ENCODE measurements around the gene NUDT8.
"Not testable (repeated sequence)": the region's sequence is repeated elsewhere in the genome, so short reads cannot be mapped to it uniquely, and the experiment has no call there.

Gene NUDT8

DNA sequence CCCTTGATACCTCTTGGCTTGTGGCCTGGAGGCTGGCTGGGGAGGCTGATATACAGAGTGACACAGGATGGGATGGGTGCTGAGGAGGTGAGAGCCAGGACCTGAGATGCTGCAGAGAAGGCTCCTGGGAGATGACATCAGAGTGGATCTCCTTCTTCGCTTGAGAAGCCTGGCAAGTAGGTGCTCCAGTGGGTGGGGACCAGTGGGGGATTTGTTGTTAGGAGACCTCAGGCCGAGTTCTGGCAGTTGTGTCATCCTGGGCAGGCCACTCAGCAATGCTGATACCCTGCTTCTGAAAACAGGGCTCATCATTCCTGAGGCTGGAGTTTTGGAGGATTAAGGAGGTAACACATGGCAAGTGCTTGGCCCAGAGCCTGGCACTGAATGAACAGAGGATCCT lies 24.9 kb downstream of the NUDT8 start:
- no peak for TF ChIP-seq EZH2phosphoT487 (IDR thresholded peaks at IDR 0.05; ENCODE audit: borderline replicate concordance)
- TF ChIP-seq, protein P1, sequence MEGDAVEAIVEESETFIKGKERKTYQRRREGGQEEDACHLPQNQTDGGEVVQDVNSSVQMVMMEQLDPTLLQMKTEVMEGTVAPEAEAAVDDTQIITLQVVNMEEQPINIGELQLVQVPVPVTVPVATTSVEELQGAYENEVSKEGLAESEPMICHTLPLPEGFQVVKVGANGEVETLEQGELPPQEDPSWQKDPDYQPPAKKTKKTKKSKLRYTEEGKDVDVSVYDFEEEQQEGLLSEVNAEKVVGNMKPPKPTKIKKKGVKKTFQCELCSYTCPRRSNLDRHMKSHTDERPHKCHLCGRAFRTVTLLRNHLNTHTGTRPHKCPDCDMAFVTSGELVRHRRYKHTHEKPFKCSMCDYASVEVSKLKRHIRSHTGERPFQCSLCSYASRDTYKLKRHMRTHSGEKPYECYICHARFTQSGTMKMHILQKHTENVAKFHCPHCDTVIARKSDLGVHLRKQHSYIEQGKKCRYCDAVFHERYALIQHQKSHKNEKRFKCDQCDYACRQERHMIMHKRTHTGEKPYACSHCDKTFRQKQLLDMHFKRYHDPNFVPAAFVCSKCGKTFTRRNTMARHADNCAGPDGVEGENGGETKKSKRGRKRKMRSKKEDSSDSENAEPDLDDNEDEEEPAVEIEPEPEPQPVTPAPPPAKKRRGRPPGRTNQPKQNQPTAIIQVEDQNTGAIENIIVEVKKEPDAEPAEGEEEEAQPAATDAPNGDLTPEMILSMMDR (conservative IDR thresholded peaks at IDR 0.05; ENCODE audit: low read length): no peak
- Histone ChIP-seq H3K79me2 (ENCODE audit: insufficient read depth, low read length) (peaks cover 28% of the 10 kb centered on the region), H3F3A (ENCODE audit: low read depth) (peaks cover 17% of the 10 kb centered on the region), H3K9me3 (ENCODE audit: insufficient read depth, low read depth, low read length) (peaks cover 5% of the 10 kb centered on the region; the same call in 1 of the 2 replicates), H3K27me3 (ENCODE audit: insufficient read depth, low read length, poor library complexity, severe bottlenecking) (no peaks in the 10 kb centered on the region), H3K36me3 (ENCODE audit: insufficient read depth, low read length) (no peaks in the 10 kb centered on the region; the same call in 1 of the 2 replicates), H3K4me2 (ENCODE audit: low read depth, low read length, poor library complexity, severe bottlenecking) (no peak overlapping the region), H3K4me1 (ENCODE audit: insufficient read depth, low read length, poor library complexity, severe bottlenecking) (peaks cover 70% of the 10 kb centered on the region), H3K9me2 (replicated peaks; ENCODE audit: low read depth, low read length) (no peaks in the 10 kb centered on the region), H3K9ac (ENCODE audit: low read depth, low read length, poor library complexity, severe bottlenecking) (peak overlapping the region; percentile 77), H3K4me3 (ENCODE audit: low read length, poor library complexity, severe bottlenecking) (no peak overlapping the region), H4K20me1 (ENCODE audit: insufficient read depth, low read length, poor library complexity, severe bottlenecking) (no peaks in the 10 kb centered on the region), H2AFZ (ENCODE audit: low read length) (no peak overlapping the region)

DNA sequence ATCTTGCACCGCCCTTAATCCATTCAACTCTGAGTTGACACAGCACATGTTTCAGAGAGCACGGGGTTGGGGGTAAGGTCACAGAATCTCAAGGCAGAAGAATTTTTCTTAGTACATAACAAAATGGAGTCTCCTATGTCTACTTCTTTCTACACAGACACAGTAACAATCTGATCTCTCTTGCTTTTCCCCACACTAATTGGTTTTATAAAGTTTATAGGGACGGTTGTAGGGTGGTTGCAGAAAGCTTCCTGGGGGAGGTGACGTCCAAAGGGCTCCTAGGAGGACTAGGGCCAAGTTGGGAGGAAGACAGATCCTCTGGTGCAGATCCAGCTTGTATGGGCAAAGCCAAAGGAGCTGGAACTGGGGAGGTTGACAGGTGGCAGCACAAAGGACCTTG lies 25.6 kb downstream of the NUDT8 start:
- H4K20me1 ChIP-seq (ENCODE audit: insufficient read depth, low read length, poor library complexity, severe bottlenecking); H3K4me3 ChIP-seq (ENCODE audit: low read length, poor library complexity, severe bottlenecking); H3K36me3 ChIP-seq (ENCODE audit: insufficient read depth, low read length); H3K9me3 ChIP-seq (ENCODE audit: insufficient read depth, low read depth, low read length); H3K27me3 ChIP-seq (ENCODE audit: insufficient read depth, low read length, poor library complexity, severe bottlenecking); H2AFZ ChIP-seq (ENCODE audit: low read length); H3K9me2 ChIP-seq (replicated peaks; ENCODE audit: low read depth, low read length); H3K4me2 ChIP-seq (ENCODE audit: low read depth, low read length, poor library complexity, severe bottlenecking): not testable (repeated sequence)
- H3K4me1 ChIP-seq (ENCODE audit: insufficient read depth, low read length, poor library complexity, severe bottlenecking): peaks cover 77% of the 10 kb centered on the region
- peak overlapping the region; percentile 77 for H3K9ac ChIP-seq (ENCODE audit: low read depth, low read length, poor library complexity, severe bottlenecking)
- peaks cover 19% of the 10 kb centered on the region for H3F3A ChIP-seq (ENCODE audit: low read depth)
- H3K79me2 ChIP-seq (ENCODE audit: insufficient read depth, low read length): peaks cover 24% of the 10 kb centered on the region

DNA sequence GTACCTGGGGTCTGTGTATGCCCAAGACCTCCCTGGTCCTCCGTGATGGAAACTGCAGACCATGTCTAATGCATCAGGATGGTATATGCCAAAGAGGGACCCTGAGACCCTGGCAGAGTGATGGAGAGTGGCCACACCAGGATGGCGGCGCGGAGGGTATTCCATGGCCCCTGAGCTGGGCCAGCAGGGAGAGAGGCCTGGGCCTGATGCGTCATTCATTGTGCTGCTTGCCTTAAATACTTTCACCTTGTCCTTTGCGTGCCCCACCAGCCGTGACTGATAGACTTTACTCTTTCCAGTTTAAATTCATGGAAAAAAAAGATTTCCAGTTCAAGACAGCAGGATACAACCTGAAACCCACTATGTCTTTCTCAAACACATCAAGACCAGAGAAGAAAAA lies 28.6 kb downstream of the NUDT8 start:
- Histone ChIP-seq H3K9me3 (ENCODE audit: insufficient read depth, low read depth, low read length) (peaks cover 9% of the 10 kb centered on the region; the same call in 1 of the 2 replicates), H4K20me1 (ENCODE audit: insufficient read depth, low read length, poor library complexity, severe bottlenecking) (no peaks in the 10 kb centered on the region), H3K9me2 (replicated peaks; ENCODE audit: low read depth, low read length) (no peaks in the 10 kb centered on the region), H3K9ac (ENCODE audit: low read depth, low read length, poor library complexity, severe bottlenecking) (peak overlapping the region; percentile 86), H3K36me3 (ENCODE audit: insufficient read depth, low read length) (no peaks in the 10 kb centered on the region), H2AFZ (ENCODE audit: low read length) (no peak overlapping the region), H3K27me3 (ENCODE audit: insufficient read depth, low read length, poor library complexity, severe bottlenecking) (no peaks in the 10 kb centered on the region), H3K4me1 (ENCODE audit: insufficient read depth, low read length, poor library complexity, severe bottlenecking) (peaks cover 75% of the 10 kb centered on the region), H3K4me2 (ENCODE audit: low read depth, low read length, poor library complexity, severe bottlenecking) (peak overlapping the region; percentile 78), H3K79me2 (ENCODE audit: insufficient read depth, low read length) (no peaks in the 10 kb centered on the region), H3K4me3 (ENCODE audit: low read length, poor library complexity, severe bottlenecking) (peak overlapping the region; percentile 66), H3F3A (ENCODE audit: low read depth) (peaks cover 19% of the 10 kb centered on the region)
- no peak for TF ChIP-seq EZH2phosphoT487 (IDR thresholded peaks at IDR 0.05; ENCODE audit: borderline replicate concordance)
- TF ChIP-seq, protein P1 (conservative IDR thresholded peaks at IDR 0.05; ENCODE audit: low read length): no peak

DNA sequence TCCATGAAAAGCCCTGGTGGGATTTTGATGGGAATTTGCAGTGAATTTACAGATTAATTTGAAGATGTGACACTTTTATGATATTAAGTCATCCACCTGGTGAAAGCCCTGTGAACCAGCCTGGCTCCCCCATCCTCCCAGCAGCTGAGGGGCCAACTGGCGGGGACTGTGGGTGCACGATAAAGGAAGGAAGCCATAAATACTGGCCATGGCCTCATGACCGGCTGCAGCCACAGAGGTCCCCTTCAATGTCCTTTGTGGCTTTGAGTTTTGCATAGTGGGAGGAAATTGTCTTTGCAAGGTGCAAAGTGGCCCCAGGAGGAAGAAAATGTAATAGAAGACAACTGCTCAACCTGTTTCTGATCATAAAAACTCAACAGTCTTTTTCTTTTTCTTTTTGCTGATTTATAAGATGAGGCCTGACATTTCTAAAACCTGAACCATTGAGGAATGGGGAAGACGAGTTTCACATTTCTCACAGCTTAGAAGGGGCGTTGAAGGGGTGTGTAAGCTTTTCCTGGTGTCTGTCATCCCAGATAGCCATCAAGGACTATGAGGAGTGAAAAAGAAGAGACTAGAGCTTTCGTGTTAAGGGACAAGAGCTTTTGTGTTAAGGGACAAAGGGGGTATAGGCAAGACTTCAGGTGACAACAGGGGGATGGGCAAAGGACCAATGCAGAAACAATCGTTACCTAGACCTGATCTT lies 29.3 kb downstream of the NUDT8 start:
- no peaks in the 10 kb centered on the region for H3K79me2 ChIP-seq (ENCODE audit: insufficient read depth, low read length)
- no peaks in the 10 kb centered on the region for H3K36me3 ChIP-seq (ENCODE audit: insufficient read depth, low read length)
- H3K9me2 ChIP-seq (replicated peaks; ENCODE audit: low read depth, low read length): no peaks in the 10 kb centered on the region
- H3K4me1 ChIP-seq (ENCODE audit: insufficient read depth, low read length, poor library complexity, severe bottlenecking): peaks cover 70% of the 10 kb centered on the region
- peak overlapping the region; percentile 66 for H3K4me3 ChIP-seq (ENCODE audit: low read length, poor library complexity, severe bottlenecking)
- peaks cover 19% of the 10 kb centered on the region for H3F3A ChIP-seq (ENCODE audit: low read depth)
- peak overlapping the region; percentile 86 for H3K4me2 ChIP-seq (ENCODE audit: low read depth, low read length, poor library complexity, severe bottlenecking)
- H3K27me3 ChIP-seq (ENCODE audit: insufficient read depth, low read length, poor library complexity, severe bottlenecking): no peaks in the 10 kb centered on the region
- H4K20me1 ChIP-seq (ENCODE audit: insufficient read depth, low read length, poor library complexity, severe bottlenecking): no peaks in the 10 kb centered on the region
- TF ChIP-seq, protein P1 (conservative IDR thresholded peaks at IDR 0.05; ENCODE audit: low read length): no peak
- TF ChIP-seq EZH2phosphoT487 (IDR thresholded peaks at IDR 0.05; ENCODE audit: borderline replicate concordance): peak; percentile 89; the same call in 1 of the 2 replicates
- no peak overlapping the region for H2AFZ ChIP-seq (ENCODE audit: low read length)
- peaks cover 9% of the 10 kb centered on the region; the same call in 1 of the 2 replicates for H3K9me3 ChIP-seq (ENCODE audit: insufficient read depth, low read depth, low read length)
- H3K9ac ChIP-seq (ENCODE audit: low read depth, low read length, poor library complexity, severe bottlenecking): peak overlapping the region; percentile 86
